Measurements from ENCODE around the gene MRGPRG. TPM values are rescaled to one million over a fixed set of nuclear protein-coding genes. Genes with fewer than 3 reads are reported as not detected.

MRGPRG gene
- total RNA-seq, 1 experiment from 2014 or later = not detected

DNA sequence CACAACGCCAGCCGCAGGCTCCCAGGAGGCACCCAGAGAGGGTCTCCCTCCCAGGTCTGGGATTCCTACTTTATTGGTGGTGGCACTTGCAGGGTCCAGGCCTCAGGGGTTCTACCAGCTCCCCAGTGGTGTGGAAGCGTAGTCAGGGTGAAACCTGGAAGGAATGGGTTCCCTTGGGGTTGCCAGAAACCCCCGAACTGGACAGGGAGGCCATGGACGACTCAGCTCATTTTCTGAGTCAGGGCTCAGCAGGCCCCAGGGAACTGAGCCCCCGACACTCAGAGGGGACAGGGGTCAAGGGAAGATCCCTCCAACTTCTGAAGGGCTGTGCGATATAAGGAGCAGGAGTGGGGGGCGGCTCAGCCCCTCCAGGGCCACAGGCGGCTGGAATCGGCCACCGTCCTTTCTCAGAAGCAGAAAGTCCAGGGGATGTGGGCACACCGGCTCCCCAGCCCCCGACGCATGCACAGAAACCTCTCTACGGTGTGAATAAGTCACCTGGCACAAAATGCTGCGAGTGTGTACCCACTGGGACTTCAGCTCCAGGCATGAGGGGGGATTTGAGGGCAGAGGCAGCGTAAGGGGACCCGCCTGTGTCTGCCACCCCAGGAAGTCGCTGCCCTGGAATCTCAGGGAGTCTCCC, 25.1 kb downstream of the MRGPRG start:
- CTCF ChIA-PET = interaction anchor here (0.9 kb wide), 1 partner anchor 24 kb away, joined by 4 read pairs; no protein-coding TSS in a partner anchor
- Histone ChIP-seq H3K27me3 (ENCODE audit: control insufficient read depth, insufficient read depth, low read length) (no peaks in the 10 kb centered on the region), H3K4me1 (ENCODE audit: control insufficient read depth, insufficient read depth, low read length) (no peaks in the 10 kb centered on the region), H3K36me3 (ENCODE audit: control insufficient read depth, insufficient read depth, low read length) (no peaks in the 10 kb centered on the region), H3K9me3 (ENCODE audit: control insufficient read depth, insufficient read depth, low read depth, low read length) (no peaks in the 10 kb centered on the region), H3K4me3 (ENCODE audit: low read depth in 2 of 2, low read length in 2 of 2) (no peak overlapping the region), H3K27ac (ENCODE audit: low read length) (no peak overlapping the region)
- ATAC-seq = no peak
- POLR2A ChIA-PET = no interaction called here
- in situ Hi-C loops (cut with HindIII; ENCODE audit: low pct_unique_long_range_greater_than_20kb, low sequenced_read_pairs) = no loop called here
- no TSS peak for BruUV-seq (replicated peaks)
- TF ChIP-seq CTCF (IDR thresholded peaks at IDR 0.05) (no peak), POLR2AphosphoS5 (IDR thresholded peaks at IDR 0.05; ENCODE audit: low read depth, low read length) (no peak), TCF7L2 (IDR thresholded peaks at IDR 0.05; ENCODE audit: low read depth, low read length) (no peak), SIN3A (IDR thresholded peaks at IDR 0.05; ENCODE audit: borderline replicate concordance, insufficient read depth, low read depth, low read length) (no peak)
- TF ChIP-seq, protein P1, sequence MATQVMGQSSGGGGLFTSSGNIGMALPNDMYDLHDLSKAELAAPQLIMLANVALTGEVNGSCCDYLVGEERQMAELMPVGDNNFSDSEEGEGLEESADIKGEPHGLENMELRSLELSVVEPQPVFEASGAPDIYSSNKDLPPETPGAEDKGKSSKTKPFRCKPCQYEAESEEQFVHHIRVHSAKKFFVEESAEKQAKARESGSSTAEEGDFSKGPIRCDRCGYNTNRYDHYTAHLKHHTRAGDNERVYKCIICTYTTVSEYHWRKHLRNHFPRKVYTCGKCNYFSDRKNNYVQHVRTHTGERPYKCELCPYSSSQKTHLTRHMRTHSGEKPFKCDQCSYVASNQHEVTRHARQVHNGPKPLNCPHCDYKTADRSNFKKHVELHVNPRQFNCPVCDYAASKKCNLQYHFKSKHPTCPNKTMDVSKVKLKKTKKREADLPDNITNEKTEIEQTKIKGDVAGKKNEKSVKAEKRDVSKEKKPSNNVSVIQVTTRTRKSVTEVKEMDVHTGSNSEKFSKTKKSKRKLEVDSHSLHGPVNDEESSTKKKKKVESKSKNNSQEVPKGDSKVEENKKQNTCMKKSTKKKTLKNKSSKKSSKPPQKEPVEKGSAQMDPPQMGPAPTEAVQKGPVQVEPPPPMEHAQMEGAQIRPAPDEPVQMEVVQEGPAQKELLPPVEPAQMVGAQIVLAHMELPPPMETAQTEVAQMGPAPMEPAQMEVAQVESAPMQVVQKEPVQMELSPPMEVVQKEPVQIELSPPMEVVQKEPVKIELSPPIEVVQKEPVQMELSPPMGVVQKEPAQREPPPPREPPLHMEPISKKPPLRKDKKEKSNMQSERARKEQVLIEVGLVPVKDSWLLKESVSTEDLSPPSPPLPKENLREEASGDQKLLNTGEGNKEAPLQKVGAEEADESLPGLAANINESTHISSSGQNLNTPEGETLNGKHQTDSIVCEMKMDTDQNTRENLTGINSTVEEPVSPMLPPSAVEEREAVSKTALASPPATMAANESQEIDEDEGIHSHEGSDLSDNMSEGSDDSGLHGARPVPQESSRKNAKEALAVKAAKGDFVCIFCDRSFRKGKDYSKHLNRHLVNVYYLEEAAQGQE (IDR thresholded peaks at IDR 0.05; ENCODE audit: insufficient read depth in 1 of 2, low read depth in 2 of 2, low read length in 1 of 2) = no peak
- DNase-seq (ENCODE audit: low read depth, low spot score) = no peak
- intact Hi-C loops (cut with micrococcal nuclease; ENCODE audit: unreplicated experiment) = no loop called here

- TF ChIP-seq POLR2AphosphoS5 (IDR thresholded peaks at IDR 0.05; ENCODE audit: low read depth, low read length) (no peak), TCF7L2 (IDR thresholded peaks at IDR 0.05; ENCODE audit: low read depth, low read length) (no peak), CTCF (IDR thresholded peaks at IDR 0.05) (no peak), SIN3A (IDR thresholded peaks at IDR 0.05; ENCODE audit: borderline replicate concordance, insufficient read depth, low read depth, low read length) (no peak)
- TF ChIP-seq, protein P1 (IDR thresholded peaks at IDR 0.05; ENCODE audit: insufficient read depth in 1 of 2, low read depth in 2 of 2, low read length in 1 of 2) = no peak
- H3K27me3 ChIP-seq (ENCODE audit: control insufficient read depth, insufficient read depth, low read length) = no peaks in the 10 kb centered on the region
- POLR2A ChIA-PET = no interaction called here
- intact Hi-C loops (cut with micrococcal nuclease; ENCODE audit: unreplicated experiment) = no loop called here
- CTCF ChIA-PET = no interaction called here
- no TSS peak for BruUV-seq (replicated peaks)
- ATAC-seq (no peak), DNase-seq (ENCODE audit: low read depth, low spot score) (no peak)
- no peaks in the 10 kb centered on the region for H3K4me1 ChIP-seq (ENCODE audit: control insufficient read depth, insufficient read depth, low read length)
- H3K36me3 ChIP-seq (ENCODE audit: control insufficient read depth, insufficient read depth, low read length) = no peaks in the 10 kb centered on the region
- in situ Hi-C loops (cut with HindIII; ENCODE audit: low pct_unique_long_range_greater_than_20kb, low sequenced_read_pairs) = no loop called here
- H3K27ac ChIP-seq (ENCODE audit: low read length) = no peak overlapping the region
- no peak overlapping the region for H3K4me3 ChIP-seq (ENCODE audit: low read depth in 2 of 2, low read length in 2 of 2)
- no peaks in the 10 kb centered on the region for H3K9me3 ChIP-seq (ENCODE audit: control insufficient read depth, insufficient read depth, low read depth, low read length)
Measured at GRCh38 chr11:3192511-3193372, 25.9 kb downstream of the MRGPRG start.

Data from Panc1 (cell line).